HepG2 (cell line): ENCODE data around the gene URB1. TPM values are rescaled to one million over a fixed set of nuclear protein-coding genes. Genes with fewer than 3 reads are reported as not detected.

Source experiments
- ARID2 ChIP-seq: sonication (generic); formaldehyde crosslinking; IDR thresholded peaks from 2 replicates; pipeline ENCODE4 v1.8.1; 2022; ENCODE audit warnings: mild to moderate bottlenecking, missing genetic modification reagents, borderline replicate concordance
- CHD4 ChIP-seq: fragments of 200-600 bp; sonication (generic); IDR thresholded peaks from 2 replicates; pipeline ENCODE4 v1.7.0; 2017; ENCODE audit warnings: mild to moderate bottlenecking, low read length, borderline replicate concordance
- GTF3A ChIP-seq: sonication (generic); formaldehyde crosslinking; conservative IDR thresholded peaks from 2 replicates; pipeline ENCODE4 v1.4.0; 2020; ENCODE audit warnings: mild to moderate bottlenecking, missing genetic modification reagents
- MATR3 ChIP-seq: sonication (generic); formaldehyde crosslinking; IDR thresholded peaks from 2 replicates; pipeline ENCODE4 v1.4.0; 2020; ENCODE audit warnings: missing genetic modification reagents
- MIER3 ChIP-seq: IDR thresholded peaks from 2 replicates; pipeline ENCODE4 v1.6.1; 2016; ENCODE audit warnings: missing compliant biosample characterization, borderline replicate concordance
- MTF1 ChIP-seq: sonication (generic); formaldehyde crosslinking; IDR thresholded peaks from 2 replicates; pipeline ENCODE4 v1.5.0; 2020; ENCODE audit warnings: missing genetic modification reagents
- PHF20 ChIP-seq: sonication (generic); formaldehyde crosslinking; IDR thresholded peaks from 2 replicates; pipeline ENCODE4 v1.5.0; 2020; ENCODE audit warnings: mild to moderate bottlenecking, missing genetic modification reagents
- RAD21 ChIP-seq: fragments of 450-650 bp; formaldehyde crosslinking; IDR thresholded peaks from 2 replicates; pipeline ENCODE4 v1.5.0; 2020; ENCODE audit warnings: mild to moderate bottlenecking
- RARG ChIP-seq: sonication (generic); formaldehyde crosslinking; IDR thresholded peaks from 2 replicates; pipeline ENCODE4 v1.4.0; 2020; ENCODE audit warnings: low read depth, mild to moderate bottlenecking, missing genetic modification reagents
- SNRNP70 ChIP-seq: fragments of 200-400 bp; formaldehyde crosslinking; IDR thresholded peaks from 2 replicates; pipeline ENCODE4 v1.6.1; 2017; ENCODE audit warnings: mild to moderate bottlenecking, low read depth, low read length, moderate library complexity
- TAF15 ChIP-seq: fragments of 200-400 bp; formaldehyde crosslinking; IDR thresholded peaks from one replicate; pipeline ENCODE4 v1.6.1; 2018; ENCODE audit warnings: mild to moderate bottlenecking, low read depth, low read length; ENCODE audit not compliant: poor library complexity, severe bottlenecking
- ZNF292 ChIP-seq: sonication (generic); formaldehyde crosslinking; IDR thresholded peaks from 2 replicates; pipeline ENCODE4 v1.8.1; 2022; ENCODE audit warnings: mild to moderate bottlenecking, low read depth, missing genetic modification reagents, borderline replicate concordance
- polyA plus RNA-seq, 8 experiments: library from polyadenylated mRNA; depleted of rRNA in 3 of 8; stranded (reverse) in 7 of 8; unstranded in 1 of 8; fragments of >200 nt; fragmentation: Illumina TruSeq in 4 of 8; extraction: Trizol in 4 of 8; gene quantifications; 2 replicates each; pipeline versions ENCODE4 v1.2.1 to v1.2.3, GENCODE V29; 2011 to 2016; ENCODE audit warnings: low read depth in 4 of 8, missing spikeins in 1 of 8, mixed read lengths in 1 of 8; ENCODE audit not compliant: insufficient read depth in 1 of 8
- total RNA-seq, 5 experiments: library from RNA; depleted of rRNA; stranded (reverse); fragments of >200 nt; fragmentation: Illumina TruSeq; extraction: Trizol; gene quantifications; 2 replicates each; pipeline ENCODE4 v1.2.3, GENCODE V29; 2016; ENCODE audit warnings: low read depth in 1 of 5
- TF ChIP-seq, protein P1 (sequence below): IDR thresholded peaks from 2 replicates; pipeline ENCODE4 v1.6.1; 2016
- TF ChIP-seq, protein P2 (sequence below): sonication (generic); formaldehyde crosslinking; IDR thresholded peaks from 2 replicates; pipeline ENCODE4 v1.8.1; 2023; ENCODE audit warnings: missing genetic modification reagents, inconsistent platforms, borderline replicate concordance
- TF ChIP-seq, protein P3 (sequence below): sonication (generic); formaldehyde crosslinking; IDR thresholded peaks from 2 replicates; pipeline ENCODE4 v1.4.0; 2020; ENCODE audit warnings: missing genetic modification reagents
- TF ChIP-seq, protein P4 (sequence below): sonication (generic); formaldehyde crosslinking; IDR thresholded peaks from 2 replicates; pipeline ENCODE4 v1.5.1; 2020; ENCODE audit warnings: missing genetic modification reagents, mild to moderate bottlenecking, borderline replicate concordance
- TF ChIP-seq, protein P5 (sequence below): sonication (generic); formaldehyde crosslinking; IDR thresholded peaks from 2 replicates; pipeline ENCODE4 v1.4.0; 2020; ENCODE audit warnings: missing genetic modification reagents
- TF ChIP-seq, protein P6 (sequence below): sonication (generic); formaldehyde crosslinking; IDR thresholded peaks from 2 replicates; pipeline ENCODE4 v1.8.1; 2023; ENCODE audit warnings: mild to moderate bottlenecking, missing genetic modification reagents

URB1 gene
- total and polyA plus RNA-seq, 2 of the 13 experiments (the other 11 are each of a cell fraction or from before 2014, with no cell fraction given): 4.5 to 16.7 TPM

DNA sequence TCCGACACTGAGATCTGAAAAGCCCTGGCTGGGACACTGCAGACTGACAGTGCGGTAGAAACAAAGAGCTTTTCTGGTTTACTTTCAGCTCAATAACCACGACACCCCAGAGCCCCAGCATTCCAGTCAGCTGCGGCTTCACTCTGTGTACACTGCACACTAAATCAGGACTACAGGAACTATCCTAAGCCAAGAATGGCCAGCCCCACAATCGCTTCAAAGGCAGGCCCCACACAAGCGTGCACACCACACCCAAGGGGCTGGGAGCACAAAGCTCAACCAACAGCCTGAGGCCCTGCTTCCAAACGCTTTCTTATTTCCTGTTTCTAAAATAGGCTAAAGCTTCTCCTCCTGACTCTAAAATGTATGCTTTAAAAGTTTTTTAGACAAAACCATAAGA is 28.4 kb downstream of the URB1 start (continued):
- TF ChIP-seq, protein P1, sequence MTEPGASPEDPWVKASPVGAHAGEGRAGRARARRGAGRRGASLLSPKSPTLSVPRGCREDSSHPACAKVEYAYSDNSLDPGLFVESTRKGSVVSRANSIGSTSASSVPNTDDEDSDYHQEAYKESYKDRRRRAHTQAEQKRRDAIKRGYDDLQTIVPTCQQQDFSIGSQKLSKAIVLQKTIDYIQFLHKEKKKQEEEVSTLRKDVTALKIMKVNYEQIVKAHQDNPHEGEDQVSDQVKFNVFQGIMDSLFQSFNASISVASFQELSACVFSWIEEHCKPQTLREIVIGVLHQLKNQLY (CRISPR knock-in tag): no peak
- TF ChIP-seq TAF15: no peak
- TF ChIP-seq MIER3: no peak
- TF ChIP-seq CHD4: no peak
- no peak for TF ChIP-seq RAD21 (CRISPR knock-in tag)
- TF ChIP-seq, protein P2, sequence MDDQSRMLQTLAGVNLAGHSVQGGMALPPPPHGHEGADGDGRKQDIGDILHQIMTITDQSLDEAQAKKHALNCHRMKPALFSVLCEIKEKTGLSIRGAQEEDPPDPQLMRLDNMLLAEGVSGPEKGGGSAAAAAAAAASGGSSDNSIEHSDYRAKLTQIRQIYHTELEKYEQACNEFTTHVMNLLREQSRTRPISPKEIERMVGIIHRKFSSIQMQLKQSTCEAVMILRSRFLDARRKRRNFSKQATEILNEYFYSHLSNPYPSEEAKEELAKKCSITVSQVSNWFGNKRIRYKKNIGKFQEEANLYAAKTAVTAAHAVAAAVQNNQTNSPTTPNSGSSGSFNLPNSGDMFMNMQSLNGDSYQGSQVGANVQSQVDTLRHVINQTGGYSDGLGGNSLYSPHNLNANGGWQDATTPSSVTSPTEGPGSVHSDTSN (CRISPR knock-in tag): no peak
- TF ChIP-seq MATR3: no peak
- no peak for TF ChIP-seq ARID2 (CRISPR knock-in tag)
- TF ChIP-seq, protein P3, sequence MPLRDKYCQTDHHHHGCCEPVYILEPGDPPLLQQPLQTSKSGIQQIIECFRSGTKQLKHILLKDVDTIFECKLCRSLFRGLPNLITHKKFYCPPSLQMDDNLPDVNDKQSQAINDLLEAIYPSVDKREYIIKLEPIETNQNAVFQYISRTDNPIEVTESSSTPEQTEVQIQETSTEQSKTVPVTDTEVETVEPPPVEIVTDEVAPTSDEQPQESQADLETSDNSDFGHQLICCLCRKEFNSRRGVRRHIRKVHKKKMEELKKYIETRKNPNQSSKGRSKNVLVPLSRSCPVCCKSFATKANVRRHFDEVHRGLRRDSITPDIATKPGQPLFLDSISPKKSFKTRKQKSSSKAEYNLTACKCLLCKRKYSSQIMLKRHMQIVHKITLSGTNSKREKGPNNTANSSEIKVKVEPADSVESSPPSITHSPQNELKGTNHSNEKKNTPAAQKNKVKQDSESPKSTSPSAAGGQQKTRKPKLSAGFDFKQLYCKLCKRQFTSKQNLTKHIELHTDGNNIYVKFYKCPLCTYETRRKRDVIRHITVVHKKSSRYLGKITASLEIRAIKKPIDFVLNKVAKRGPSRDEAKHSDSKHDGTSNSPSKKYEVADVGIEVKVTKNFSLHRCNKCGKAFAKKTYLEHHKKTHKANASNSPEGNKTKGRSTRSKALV (CRISPR knock-in tag): no peak
- no peak for TF ChIP-seq GTF3A (CRISPR knock-in tag)
- TF ChIP-seq RARG (CRISPR knock-in tag): no peak
- TF ChIP-seq SNRNP70: no peak
- TF ChIP-seq, protein P4, sequence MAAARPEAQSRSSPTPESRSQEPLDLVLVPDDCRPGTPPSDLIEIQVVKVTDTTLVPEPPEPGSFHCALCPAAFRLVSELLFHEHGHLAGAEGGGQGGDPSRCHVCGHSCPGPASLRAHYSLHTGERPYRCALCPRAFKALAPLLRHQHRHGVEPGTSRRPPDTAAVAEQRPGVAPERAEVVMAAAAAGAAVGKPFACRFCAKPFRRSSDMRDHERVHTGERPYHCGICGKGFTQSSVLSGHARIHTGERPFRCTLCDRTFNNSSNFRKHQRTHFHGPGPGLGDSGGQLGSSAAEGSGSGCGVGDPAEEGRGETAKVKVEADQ (CRISPR knock-in tag): no peak
- TF ChIP-seq, protein P5, sequence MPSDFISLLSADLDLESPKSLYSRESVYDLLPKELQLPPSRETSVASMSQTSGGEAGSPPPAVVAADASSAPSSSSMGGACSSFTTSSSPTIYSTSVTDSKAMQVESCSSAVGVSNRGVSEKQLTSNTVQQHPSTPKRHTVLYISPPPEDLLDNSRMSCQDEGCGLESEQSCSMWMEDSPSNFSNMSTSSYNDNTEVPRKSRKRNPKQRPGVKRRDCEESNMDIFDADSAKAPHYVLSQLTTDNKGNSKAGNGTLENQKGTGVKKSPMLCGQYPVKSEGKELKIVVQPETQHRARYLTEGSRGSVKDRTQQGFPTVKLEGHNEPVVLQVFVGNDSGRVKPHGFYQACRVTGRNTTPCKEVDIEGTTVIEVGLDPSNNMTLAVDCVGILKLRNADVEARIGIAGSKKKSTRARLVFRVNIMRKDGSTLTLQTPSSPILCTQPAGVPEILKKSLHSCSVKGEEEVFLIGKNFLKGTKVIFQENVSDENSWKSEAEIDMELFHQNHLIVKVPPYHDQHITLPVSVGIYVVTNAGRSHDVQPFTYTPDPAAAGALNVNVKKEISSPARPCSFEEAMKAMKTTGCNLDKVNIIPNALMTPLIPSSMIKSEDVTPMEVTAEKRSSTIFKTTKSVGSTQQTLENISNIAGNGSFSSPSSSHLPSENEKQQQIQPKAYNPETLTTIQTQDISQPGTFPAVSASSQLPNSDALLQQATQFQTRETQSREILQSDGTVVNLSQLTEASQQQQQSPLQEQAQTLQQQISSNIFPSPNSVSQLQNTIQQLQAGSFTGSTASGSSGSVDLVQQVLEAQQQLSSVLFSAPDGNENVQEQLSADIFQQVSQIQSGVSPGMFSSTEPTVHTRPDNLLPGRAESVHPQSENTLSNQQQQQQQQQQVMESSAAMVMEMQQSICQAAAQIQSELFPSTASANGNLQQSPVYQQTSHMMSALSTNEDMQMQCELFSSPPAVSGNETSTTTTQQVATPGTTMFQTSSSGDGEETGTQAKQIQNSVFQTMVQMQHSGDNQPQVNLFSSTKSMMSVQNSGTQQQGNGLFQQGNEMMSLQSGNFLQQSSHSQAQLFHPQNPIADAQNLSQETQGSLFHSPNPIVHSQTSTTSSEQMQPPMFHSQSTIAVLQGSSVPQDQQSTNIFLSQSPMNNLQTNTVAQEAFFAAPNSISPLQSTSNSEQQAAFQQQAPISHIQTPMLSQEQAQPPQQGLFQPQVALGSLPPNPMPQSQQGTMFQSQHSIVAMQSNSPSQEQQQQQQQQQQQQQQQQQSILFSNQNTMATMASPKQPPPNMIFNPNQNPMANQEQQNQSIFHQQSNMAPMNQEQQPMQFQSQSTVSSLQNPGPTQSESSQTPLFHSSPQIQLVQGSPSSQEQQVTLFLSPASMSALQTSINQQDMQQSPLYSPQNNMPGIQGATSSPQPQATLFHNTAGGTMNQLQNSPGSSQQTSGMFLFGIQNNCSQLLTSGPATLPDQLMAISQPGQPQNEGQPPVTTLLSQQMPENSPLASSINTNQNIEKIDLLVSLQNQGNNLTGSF: no peak
- TF ChIP-seq ZNF292: no peak
- TF ChIP-seq, protein P6, sequence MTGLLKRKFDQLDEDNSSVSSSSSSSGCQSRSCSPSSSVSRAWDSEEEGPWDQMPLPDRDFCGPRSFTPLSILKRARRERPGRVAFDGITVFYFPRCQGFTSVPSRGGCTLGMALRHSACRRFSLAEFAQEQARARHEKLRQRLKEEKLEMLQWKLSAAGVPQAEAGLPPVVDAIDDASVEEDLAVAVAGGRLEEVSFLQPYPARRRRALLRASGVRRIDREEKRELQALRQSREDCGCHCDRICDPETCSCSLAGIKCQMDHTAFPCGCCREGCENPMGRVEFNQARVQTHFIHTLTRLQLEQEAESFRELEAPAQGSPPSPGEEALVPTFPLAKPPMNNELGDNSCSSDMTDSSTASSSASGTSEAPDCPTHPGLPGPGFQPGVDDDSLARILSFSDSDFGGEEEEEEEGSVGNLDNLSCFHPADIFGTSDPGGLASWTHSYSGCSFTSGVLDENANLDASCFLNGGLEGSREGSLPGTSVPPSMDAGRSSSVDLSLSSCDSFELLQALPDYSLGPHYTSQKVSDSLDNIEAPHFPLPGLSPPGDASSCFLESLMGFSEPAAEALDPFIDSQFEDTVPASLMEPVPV (CRISPR knock-in tag): no peak
- no peak for TF ChIP-seq MTF1
- no peak for TF ChIP-seq PHF20 (CRISPR knock-in tag)
